Mucosa of rectum (tissue), 2 donors: ENCODE data around the gene STIM2.

Experiments used
- H3K27ac ChIP-seq, 2 donors: one replicate each; pipeline ENCODE4 v1.7.0; 2013; ENCODE audit warnings: inconsistent platforms in 2 of 2, low read depth in 2 of 2, low read length in 2 of 2
- H3K27me3 ChIP-seq, 2 donors: one replicate each; pipeline ENCODE4 v1.7.0; 2013; ENCODE audit warnings: low read length in 2 of 2; ENCODE audit not compliant: control insufficient read depth in 2 of 2, insufficient read depth in 2 of 2
- H3K36me3 ChIP-seq, 2 donors: one replicate each; pipeline ENCODE4 v1.7.0; 2013; ENCODE audit warnings: low read length in 2 of 2; ENCODE audit not compliant: control insufficient read depth in 2 of 2, insufficient read depth in 2 of 2
- H3K4me1 ChIP-seq, 2 donors: one replicate each; pipeline ENCODE4 v1.7.0; 2013; ENCODE audit warnings: low read length in 2 of 2, mild to moderate bottlenecking in 1 of 2; ENCODE audit not compliant: control insufficient read depth in 2 of 2, insufficient read depth in 2 of 2
- H3K4me3 ChIP-seq, 2 donors: one replicate each; pipeline ENCODE4 v1.7.0; 2013; ENCODE audit warnings: low read length in 2 of 2
- H3K9ac ChIP-seq, 2 donors: one replicate each; pipeline ENCODE4 v1.7.0; 2013; ENCODE audit warnings: low read length in 2 of 2, low read depth in 1 of 2, mild to moderate bottlenecking in 1 of 2
- H3K9me3 ChIP-seq, 2 donors: one replicate each; pipeline ENCODE4 v1.7.0; 2013; ENCODE audit warnings: low read length in 2 of 2; ENCODE audit not compliant: control insufficient read depth in 2 of 2
- donor health status: healthy.
- donor health status: Normal muscosa, but diverticular disease.

The STIM2 gene

DNA sequence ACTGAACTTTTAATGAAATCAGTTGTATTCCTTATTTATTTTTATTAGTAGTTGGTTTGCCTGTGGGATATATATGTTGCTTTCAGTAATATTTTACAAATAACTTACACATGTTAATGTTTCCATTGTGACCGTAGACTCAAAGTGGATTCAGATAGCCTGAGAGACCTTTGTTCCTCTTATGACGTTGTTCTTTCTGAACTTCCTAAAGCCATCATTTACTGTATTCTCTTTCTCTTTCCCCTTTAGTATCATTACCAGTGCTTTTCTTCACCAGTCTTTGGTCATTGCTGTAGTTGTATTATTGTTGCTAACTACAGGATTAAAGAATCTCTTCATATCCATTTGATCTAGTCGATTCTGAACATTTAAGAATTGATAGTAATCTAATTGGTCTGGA is 4.3 kb downstream of the STIM2 start:
- H3K4me1 ChIP-seq, result peaks cover 4 to 7% of the 10 kb centered on the region in 2 donors
- H3K4me3 ChIP-seq, result no peak overlapping the region

DNA sequence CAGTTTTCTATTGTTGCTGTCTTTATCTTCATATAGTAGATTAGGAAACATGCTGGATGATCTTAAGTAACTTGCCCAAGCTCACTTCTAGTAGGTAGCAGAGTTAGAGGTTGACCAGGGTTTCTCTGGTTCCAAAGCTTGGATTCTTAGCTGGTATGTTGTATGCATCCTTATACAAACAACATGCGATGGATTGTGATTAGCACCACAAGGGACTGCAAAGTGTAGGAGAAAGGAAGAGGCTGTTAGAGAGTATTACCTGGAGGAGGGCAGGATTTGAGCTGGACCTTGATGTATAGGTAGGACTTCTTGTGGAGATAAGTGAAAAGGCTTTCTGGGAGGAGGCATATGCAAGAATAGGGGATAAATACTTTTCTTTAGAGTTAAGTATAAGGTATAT is 5.6 kb downstream of the STIM2 start:
- H3K4me3 ChIP-seq, result no peak overlapping the region
- H3K27me3 ChIP-seq, result no peaks in the 10 kb centered on the region
- H3K9me3 ChIP-seq, result no peaks in the 10 kb centered on the region
- H3K27ac ChIP-seq, result no peak overlapping the region
- no peaks in the 10 kb centered on the region for H3K36me3 ChIP-seq
- peaks cover 2 to 7% of the 10 kb centered on the region in 2 donors for H3K4me1 ChIP-seq
- H3K9ac ChIP-seq, result no peak overlapping the region

More for the DNA sequence above, 4.3 kb downstream of the STIM2 start:
- H3K27me3 ChIP-seq, result no peaks in the 10 kb centered on the region
- H3K9me3 ChIP-seq, result no peaks in the 10 kb centered on the region
- no peaks in the 10 kb centered on the region for H3K36me3 ChIP-seq
- no peak overlapping the region for H3K9ac ChIP-seq
- peak overlapping the region in 1 of 2 donors; percentile 0 for H3K27ac ChIP-seq

DNA sequence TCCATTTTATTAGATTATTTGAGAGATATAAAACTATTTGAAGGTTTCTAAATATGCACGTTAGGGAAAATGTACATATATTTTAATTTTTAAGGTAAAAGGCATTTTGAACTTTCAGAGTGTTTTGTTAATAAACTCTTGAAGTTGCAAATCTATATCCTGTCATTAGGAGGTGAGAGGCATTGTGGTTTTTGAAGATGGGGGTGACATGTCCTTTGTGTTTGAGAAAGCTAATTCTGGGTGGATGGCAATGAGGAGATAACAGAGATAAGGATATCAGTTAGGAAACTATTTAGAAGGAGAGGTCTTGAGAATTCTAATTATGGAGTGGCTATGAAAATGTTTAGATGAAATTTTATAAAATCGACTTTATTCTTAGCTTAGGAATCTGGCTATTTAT is 6.1 kb downstream of the STIM2 start:
- Histone ChIP-seq H3K9me3 (no peaks in the 10 kb centered on the region), H3K9ac (no peak overlapping the region), H3K4me3 (no peak overlapping the region), H3K27me3 (no peaks in the 10 kb centered on the region), H3K36me3 (no peaks in the 10 kb centered on the region), H3K4me1 (peaks cover 2 to 7% of the 10 kb centered on the region in 2 donors), H3K27ac (no peak overlapping the region)

DNA sequence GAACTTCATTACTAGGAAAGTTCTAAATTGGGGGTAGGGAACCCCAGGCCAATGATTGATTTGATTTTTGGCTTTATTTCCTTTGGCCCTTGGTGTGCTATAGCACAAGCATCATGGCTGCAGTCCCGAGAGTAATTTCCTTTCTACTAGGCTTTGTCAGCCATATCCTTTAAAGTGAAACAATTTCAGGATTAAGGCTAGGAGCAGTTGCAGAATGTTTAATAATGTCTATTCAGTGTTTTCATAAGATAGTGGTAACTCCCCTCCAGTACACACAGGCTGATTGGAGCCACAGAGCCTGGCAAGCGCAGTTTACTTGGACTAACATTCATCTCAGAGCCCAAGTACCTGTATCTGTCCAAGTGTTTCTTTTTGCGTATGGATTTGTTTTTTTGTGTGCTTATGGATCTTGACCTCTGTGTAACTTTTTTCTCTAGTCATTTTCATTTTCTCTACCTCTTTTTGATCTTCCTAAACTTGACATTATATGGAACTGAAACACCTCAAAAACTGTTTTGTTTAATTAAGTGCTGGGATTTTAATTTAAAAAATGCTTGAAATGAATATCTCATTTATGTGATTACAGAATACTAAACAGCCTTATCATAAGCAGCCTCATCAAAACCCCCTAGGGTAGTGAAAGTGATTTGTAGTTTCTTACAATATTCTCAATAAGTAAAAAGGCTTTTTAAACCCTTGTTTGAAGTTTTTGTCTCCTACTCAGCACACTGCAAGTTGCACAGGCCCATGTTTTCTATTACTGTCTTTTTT is 7.5 kb downstream of the STIM2 start:
- peak overlapping the region in 1 of 2 donors; percentile 15 for H3K9ac ChIP-seq
- no peaks in the 10 kb centered on the region for H3K27me3 ChIP-seq
- H3K9me3 ChIP-seq, result no peaks in the 10 kb centered on the region
- no peaks in the 10 kb centered on the region for H3K36me3 ChIP-seq
- peaks cover 0 to 5% of the 10 kb centered on the region in 2 donors for H3K4me1 ChIP-seq
- H3K27ac ChIP-seq, result peak overlapping the region in 1 of 2 donors; percentile 21
- H3K4me3 ChIP-seq, result peak overlapping the region in 1 of 2 donors; percentile 5

DNA sequence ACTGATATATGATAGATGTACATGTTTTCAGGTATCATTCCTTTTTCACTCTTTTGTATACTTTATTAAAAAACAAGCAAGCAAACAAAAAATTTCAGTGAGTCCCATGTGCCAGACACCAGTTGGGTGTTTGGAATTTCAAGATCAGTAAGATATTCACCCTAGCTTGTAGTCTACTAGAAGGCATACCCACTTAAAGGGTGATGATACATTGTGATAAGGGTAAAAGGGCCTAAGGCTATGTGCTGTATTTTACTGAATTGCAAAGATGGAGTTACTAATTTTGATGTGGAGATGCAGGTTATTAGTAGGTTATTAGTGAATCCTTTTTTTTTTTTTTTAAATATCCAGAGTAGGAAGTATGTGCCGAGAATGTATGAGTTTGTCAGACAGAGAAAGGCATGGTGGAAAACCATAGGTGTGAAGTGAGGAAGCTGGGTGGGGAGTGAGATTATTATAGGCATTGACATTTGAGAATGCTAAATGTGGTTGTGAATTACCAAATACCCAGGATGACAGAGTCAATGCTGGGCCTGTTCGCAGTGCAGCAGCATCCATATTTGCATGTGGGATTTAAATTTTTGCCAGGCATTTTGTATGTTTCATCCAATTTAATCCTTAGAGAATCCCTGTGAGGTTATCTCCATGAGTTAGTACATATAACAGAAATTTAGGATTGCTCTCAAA is 10.1 kb downstream of the STIM2 start:
- no peaks in the 10 kb centered on the region for H3K9me3 ChIP-seq
- no peak overlapping the region for H3K9ac ChIP-seq
- no peak overlapping the region for H3K27ac ChIP-seq
- no peaks in the 10 kb centered on the region for H3K27me3 ChIP-seq
- no peak overlapping the region for H3K4me3 ChIP-seq
- no peaks in the 10 kb centered on the region for H3K4me1 ChIP-seq
- no peaks in the 10 kb centered on the region for H3K36me3 ChIP-seq

DNA sequence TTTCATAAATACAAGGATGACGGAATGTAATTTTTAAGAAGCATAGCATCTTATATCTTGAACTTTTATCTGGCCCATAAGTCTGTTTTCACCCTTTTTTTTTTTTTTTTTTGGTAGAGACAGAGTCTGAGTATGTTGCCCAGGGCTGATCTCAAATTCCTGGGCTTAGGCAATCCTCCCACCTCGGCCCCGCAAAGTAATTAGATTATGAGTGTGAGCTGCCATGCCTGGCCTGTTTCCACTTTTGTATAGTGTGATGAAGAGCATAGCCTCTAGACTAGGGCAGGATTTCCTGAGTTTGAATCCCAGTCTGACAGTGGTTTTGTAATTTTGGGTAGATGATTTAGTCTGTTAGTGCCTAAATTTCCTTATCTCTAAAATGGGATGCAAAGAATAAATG is 11.0 kb downstream of the STIM2 start:
- no peaks in the 10 kb centered on the region for H3K36me3 ChIP-seq
- no peak overlapping the region for H3K27ac ChIP-seq
- H3K9me3 ChIP-seq, result no peaks in the 10 kb centered on the region
- no peak overlapping the region for H3K4me3 ChIP-seq
- no peaks in the 10 kb centered on the region for H3K4me1 ChIP-seq
- no peak overlapping the region for H3K9ac ChIP-seq
- no peaks in the 10 kb centered on the region for H3K27me3 ChIP-seq

DNA sequence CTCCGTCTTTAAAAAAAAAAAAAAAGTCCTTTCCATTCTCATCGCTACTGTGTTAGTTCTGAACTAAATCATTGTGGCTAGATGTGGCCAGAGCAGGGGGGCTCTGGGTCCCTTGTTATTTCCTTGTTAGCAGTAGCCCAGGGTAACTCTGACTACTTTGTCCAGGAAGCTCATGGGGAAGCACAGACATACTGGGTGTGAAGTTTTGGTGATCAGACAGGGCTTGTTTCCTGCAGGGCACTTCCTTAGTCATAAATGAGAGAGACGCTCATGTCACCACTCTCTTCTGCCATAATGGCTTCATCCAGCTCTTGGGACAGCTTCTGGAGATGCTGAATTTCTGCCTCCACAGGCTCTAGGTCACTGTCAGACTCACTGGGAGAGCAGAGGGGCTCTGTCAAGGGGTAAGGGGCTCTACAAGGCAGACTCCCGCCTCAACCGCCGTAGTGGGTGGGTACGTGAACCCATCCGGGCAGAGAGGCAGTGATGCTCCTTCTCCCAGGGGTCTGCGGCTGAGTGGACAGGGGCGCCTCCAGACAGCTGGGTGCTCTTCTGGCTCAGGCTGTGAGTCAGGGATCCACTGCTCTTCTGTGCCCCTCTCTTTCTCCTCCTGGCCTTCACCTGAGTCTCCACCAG is 12.9 kb downstream of the STIM2 start:
- Histone ChIP-seq H3K27ac (no peak overlapping the region), H3K9me3 (no peaks in the 10 kb centered on the region), H3K36me3 (peaks cover 0 to 2% of the 10 kb centered on the region in 2 donors), H3K4me3 (no peak overlapping the region), H3K4me1 (no peaks in the 10 kb centered on the region), H3K9ac (no peak overlapping the region), H3K27me3 (no peaks in the 10 kb centered on the region)

DNA sequence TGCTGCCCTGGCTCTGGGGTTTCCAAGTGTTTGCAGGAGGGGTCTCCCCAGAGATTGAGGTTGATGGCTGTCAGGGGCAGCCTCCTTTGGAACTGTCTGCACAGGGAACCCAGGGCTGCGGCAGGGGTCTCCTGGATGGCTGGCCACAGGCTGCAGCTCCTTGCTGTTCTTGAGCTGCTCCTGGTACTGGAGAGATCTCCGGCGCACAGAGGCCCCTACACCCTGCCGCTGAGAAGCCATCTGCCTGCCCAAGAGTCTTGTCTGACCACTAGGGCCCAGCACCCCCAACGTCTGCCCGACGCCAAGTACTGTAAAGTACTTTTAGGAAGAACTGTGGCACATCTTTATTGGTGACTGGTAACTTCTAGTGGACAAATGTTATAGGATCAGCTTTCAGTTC is 13.5 kb downstream of the STIM2 start:
- H3K9ac ChIP-seq, result no peak overlapping the region
- no peak overlapping the region for H3K4me3 ChIP-seq
- no peaks in the 10 kb centered on the region for H3K9me3 ChIP-seq
- H3K36me3 ChIP-seq, result peaks cover 0 to 2% of the 10 kb centered on the region in 2 donors
- H3K27ac ChIP-seq, result no peak overlapping the region
- no peaks in the 10 kb centered on the region for H3K27me3 ChIP-seq
- no peaks in the 10 kb centered on the region for H3K4me1 ChIP-seq

DNA sequence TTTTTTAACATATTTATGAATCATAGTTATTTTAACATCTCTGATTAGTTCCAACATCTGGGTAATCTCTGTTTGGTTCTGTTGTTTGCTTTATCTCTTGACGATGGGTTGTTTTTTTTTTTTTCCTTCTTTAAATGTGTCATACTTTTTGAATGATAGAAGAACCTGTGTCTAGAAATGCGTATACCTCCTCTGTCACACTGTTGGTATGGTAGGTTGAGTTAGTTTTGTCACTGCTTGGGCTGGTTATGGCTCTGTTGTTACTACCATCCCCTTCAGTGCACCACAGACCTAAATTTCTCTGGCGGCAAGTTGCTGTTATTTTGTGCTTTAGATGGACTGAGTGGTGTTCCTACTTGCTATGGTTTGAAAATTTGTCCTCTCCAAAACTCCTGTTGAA is 16.8 kb downstream of the STIM2 start:
- H3K9ac ChIP-seq, result no peak overlapping the region
- no peaks in the 10 kb centered on the region for H3K4me1 ChIP-seq
- H3K27ac ChIP-seq, result no peak overlapping the region
- H3K36me3 ChIP-seq, result peaks cover 0 to 2% of the 10 kb centered on the region in 2 donors
- H3K4me3 ChIP-seq, result no peak overlapping the region
- no peaks in the 10 kb centered on the region for H3K27me3 ChIP-seq
- no peaks in the 10 kb centered on the region for H3K9me3 ChIP-seq

DNA sequence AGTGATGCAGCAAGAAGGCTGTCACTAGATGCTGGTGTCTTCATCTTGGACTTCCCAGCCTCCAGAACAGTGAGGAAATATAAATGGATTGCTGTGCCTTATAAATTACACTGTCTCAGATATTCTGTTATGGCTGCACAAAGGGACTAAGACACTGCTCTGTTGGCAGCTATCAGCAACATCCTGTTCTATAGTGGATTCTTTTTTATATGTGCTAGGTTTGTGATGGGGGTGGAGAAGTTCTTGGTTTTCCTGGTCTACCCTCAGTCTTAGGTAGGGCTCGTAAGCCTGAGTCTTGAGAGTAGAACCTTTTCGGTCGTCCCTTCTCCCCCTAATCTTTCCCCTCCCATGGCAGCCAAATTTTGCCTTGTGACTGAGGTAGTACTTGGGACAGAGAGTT is 17.3 kb downstream of the STIM2 start:
- H3K27ac ChIP-seq, result no peak overlapping the region
- no peak overlapping the region for H3K9ac ChIP-seq
- H3K9me3 ChIP-seq, result no peaks in the 10 kb centered on the region
- H3K36me3 ChIP-seq, result peaks cover 0 to 2% of the 10 kb centered on the region in 2 donors
- no peak overlapping the region for H3K4me3 ChIP-seq
- H3K27me3 ChIP-seq, result no peaks in the 10 kb centered on the region
- no peaks in the 10 kb centered on the region for H3K4me1 ChIP-seq
